CD14-positive monocyte (primary cell): ENCODE results near the gene IMMP2L. TPM values are rescaled to one million over a fixed set of nuclear protein-coding genes. Genes with fewer than 3 reads are reported as not detected.

Experiments
- DNase-seq, 3 donors: peaks; one replicate each; pipeline ENCODE4 v3.0.0-alpha.2; 2011 to 2022
- H2AFZ ChIP-seq: 2 replicates; pipeline ENCODE4 v1.6.0; 2012; ENCODE audit warnings: mild to moderate bottlenecking, low read depth, low read length, inconsistent platforms; ENCODE audit not compliant: insufficient read depth, poor library complexity, severe bottlenecking
- H3K27ac ChIP-seq, 2 donors: 1 replicate in 1 of 2; 2 replicates in 1 of 2; pipeline ENCODE4 v1.5.1; 2012 to 2013; ENCODE audit warnings: low read length in 2 of 2, control low read depth in 1 of 2, inconsistent platforms in 1 of 2, low read depth in 1 of 2, mild to moderate bottlenecking in 1 of 2
- H3K27me3 ChIP-seq, 2 donors: one replicate each; pipeline versions ENCODE4 v1.6.0 to v1.6.1; 2011 to 2013; ENCODE audit warnings: low read length in 2 of 2; ENCODE audit not compliant: control insufficient read depth in 2 of 2, insufficient read depth in 2 of 2
- H3K36me3 ChIP-seq, 2 donors: replicated peaks in 1 of 2; 1 replicate in 1 of 2; 2 replicates in 1 of 2; pipeline versions ENCODE4 v1.5.1 to v1.6.1; 2012 to 2013; ENCODE audit warnings: low read length in 2 of 2, control low read depth in 1 of 2, inconsistent platforms in 1 of 2, mild to moderate bottlenecking in 1 of 2; ENCODE audit not compliant: insufficient read depth in 2 of 2, control insufficient read depth in 1 of 2
- H3K4me1 ChIP-seq, 2 donors: 1 replicate in 1 of 2; 2 replicates in 1 of 2; pipeline versions ENCODE4 v1.5.1 to v1.6.1; 2012 to 2013; ENCODE audit warnings: low read length in 2 of 2, control low read depth in 1 of 2, inconsistent platforms in 1 of 2, mild to moderate bottlenecking in 1 of 2, moderate library complexity in 1 of 2; ENCODE audit not compliant: insufficient read depth in 2 of 2, control insufficient read depth in 1 of 2
- H3K4me2 ChIP-seq: replicated peaks from 2 replicates; pipeline ENCODE3; 2012; ENCODE audit warnings: low read length, moderate library complexity, mild to moderate bottlenecking; ENCODE audit not compliant: poor library complexity, severe bottlenecking; ENCODE audit errors: extremely low read depth
- H3K4me3 ChIP-seq, 3 experiments: fragments of 200-600 bp in 1 of 3; sonication (generic) in 1 of 3; replicated peaks in 1 of 3; 1 replicate in 2 of 3; 2 replicates in 1 of 3; pipeline ENCODE4 v1.5.1; 2011 to 2013; ENCODE audit warnings: low read length in 3 of 3, mild to moderate bottlenecking in 3 of 3, control low read depth in 2 of 3, low read depth in 2 of 3, inconsistent platforms in 1 of 3, moderate library complexity in 1 of 3
- H3K79me2 ChIP-seq: 2 replicates; pipeline ENCODE4 v1.6.0; 2012; ENCODE audit warnings: mild to moderate bottlenecking, control low read depth, inconsistent platforms, low read length, moderate library complexity; ENCODE audit not compliant: insufficient read depth
- H3K9ac ChIP-seq: 2 replicates; pipeline ENCODE4 v1.6.0; 2017; ENCODE audit warnings: low read length, mild to moderate bottlenecking; ENCODE audit not compliant: insufficient read depth, poor library complexity, severe bottlenecking
- H3K9me3 ChIP-seq, 2 donors: replicated peaks in 1 of 2; 1 replicate in 1 of 2; 2 replicates in 1 of 2; pipeline versions ENCODE4 v1.5.1 to v1.6.1; 2012 to 2013; ENCODE audit warnings: low read length in 2 of 2, control low read depth in 1 of 2; ENCODE audit not compliant: control insufficient read depth in 1 of 2, insufficient read depth in 1 of 2
- H4K20me1 ChIP-seq: 2 replicates; pipeline ENCODE4 v1.6.0; 2012; ENCODE audit warnings: mild to moderate bottlenecking, low read length, control low read depth, moderate library complexity; ENCODE audit not compliant: insufficient read depth
- H3K27ac Mint-ChIP-seq, 7 donors: one replicate each; pipeline ENCODE4 v1.8.0; 2020; ENCODE audit warnings: mild to moderate bottlenecking in 7 of 7, mixed read lengths in 7 of 7, moderate library complexity in 6 of 7, inconsistent platforms in 2 of 7
- H3K27me3 Mint-ChIP-seq, 3 donors: one replicate each; pipeline ENCODE4 v1.8.0; 2021 to 2022; ENCODE audit warnings: low read depth in 3 of 3, mild to moderate bottlenecking in 3 of 3, mixed read lengths in 3 of 3, moderate library complexity in 3 of 3, inconsistent platforms in 1 of 3
- H3K36me3 Mint-ChIP-seq, 2 donors: one replicate each; pipeline ENCODE4 v1.8.0; 2020; ENCODE audit warnings: mixed read lengths in 2 of 2, inconsistent platforms in 1 of 2, mild to moderate bottlenecking in 1 of 2
- H3K4me1 Mint-ChIP-seq: one replicate; pipeline ENCODE4 v1.8.0; 2020; ENCODE audit warnings: mild to moderate bottlenecking, mixed read lengths
- H3K4me3 Mint-ChIP-seq, 2 donors: one replicate each; pipeline ENCODE4 v1.8.0; 2020; ENCODE audit warnings: mild to moderate bottlenecking in 2 of 2, mixed read lengths in 2 of 2, moderate library complexity in 1 of 2
- H3K9me3 Mint-ChIP-seq, 7 donors: one replicate each; pipeline ENCODE4 v1.8.0; 2020 to 2022; ENCODE audit warnings: mixed read lengths in 7 of 7, mild to moderate bottlenecking in 6 of 7, moderate library complexity in 6 of 7, inconsistent platforms in 2 of 7
- WGBS: methylation state at CpG from one replicate; pipeline ENCODE4 v1.1.5; 2013; ENCODE audit warnings: missing lambda C conversion rate; ENCODE audit not compliant: insufficient coverage; 5-methylcytosine and 5-hydroxymethylcytosine counted together
- intact Hi-C, 2 donors: fragments of 100-400 bp; cut with micrococcal nuclease; formaldehyde crosslinking; loops; one replicate each; pipeline versions ENCODE4 v1.15.0 to v1.15.1; 2023
- polyA plus RNA-seq, 3 donors: library from polyadenylated mRNA; depleted of rRNA in 1 of 3; unstranded in 2 of 3; stranded (reverse) in 1 of 3; fragments of 300-500 nt in 2 of 3; fragments of >200 nt in 1 of 3; fragmentation: Illumina TruSeq in 2 of 3; gene quantifications; 1 replicate in 2 of 3; 2 replicates in 1 of 3; pipeline ENCODE4 v1.2.3, GENCODE V29; 2012 to 2021
- TF ChIP-seq, protein P1 (sequence below): fragments of 200-600 bp; IDR thresholded peaks from one replicate; pipeline ENCODE4 v1.8.0; 2022; ENCODE audit warnings: antibody characterized with exemption, mild to moderate bottlenecking

The IMMP2L gene
- polyA plus RNA-seq, 3 donors, result 1.9 to 6.4 (median 6.2) TPM

DNA sequence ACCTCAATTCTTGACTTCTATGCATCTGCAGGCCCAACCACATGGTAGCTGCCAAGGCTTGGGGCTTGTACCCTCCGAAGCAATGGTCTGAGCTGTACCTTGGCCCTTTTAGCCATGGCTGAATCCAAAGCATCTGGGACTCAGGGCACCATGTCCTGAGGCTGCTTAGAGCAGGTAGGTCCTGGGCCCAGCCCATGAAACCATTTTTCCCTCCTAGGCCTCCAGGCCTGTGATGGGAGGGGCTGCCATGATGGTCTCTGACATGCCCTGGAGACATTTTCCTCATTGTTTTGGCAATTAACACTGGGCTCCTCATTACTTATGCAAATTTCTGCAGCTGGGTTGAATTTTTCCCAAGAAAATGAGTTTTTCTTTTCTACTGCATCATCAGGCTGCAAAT, 889.1 kb downstream of the IMMP2L start:
- 80% methylated on average over 1 of the region's 1 CpG for WGBS

DNA sequence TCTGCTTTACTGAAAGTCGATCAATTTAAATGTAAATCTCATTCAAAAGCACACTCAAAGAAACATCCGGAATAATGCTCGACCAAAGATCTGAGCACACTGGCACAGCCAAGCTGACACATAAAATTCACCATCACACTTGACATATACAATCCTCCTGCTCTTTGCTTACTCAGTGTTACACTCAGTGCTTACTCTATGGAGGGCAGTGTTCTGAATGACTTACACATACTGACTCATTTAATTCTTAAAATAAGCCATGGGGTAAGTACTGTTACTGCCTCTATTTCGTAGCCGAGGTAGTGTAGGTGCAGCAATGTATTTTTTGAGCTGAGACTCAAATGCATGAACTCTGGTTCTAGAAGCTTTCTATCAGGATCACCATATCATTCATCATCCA, 892.9 kb downstream of the IMMP2L start:
- Histone ChIP-seq H3K27ac (no peak overlapping the region), H3K4me3 (no peak overlapping the region), H4K20me1 (no peaks in the 10 kb centered on the region), H3K79me2 (no peaks in the 10 kb centered on the region), H2AFZ (no peak overlapping the region), H3K4me1 (no peaks in the 10 kb centered on the region), H3K27me3 (no peaks in the 10 kb centered on the region), H3K36me3 (no peaks in the 10 kb centered on the region), H3K9ac (no peak overlapping the region), H3K4me2 (no peak overlapping the region), H3K9me3 (peaks cover 30 to 38% of the 10 kb centered on the region in 2 donors)
- H3K36me3 Mint-ChIP-seq, result no peaks in the 10 kb centered on the region
- 100% methylated on average over 3 of the region's 5 CpGs for WGBS
- no peak overlapping the region for H3K27ac Mint-ChIP-seq
- no peaks in the 10 kb centered on the region for H3K4me1 Mint-ChIP-seq
- H3K4me3 Mint-ChIP-seq, result no peak overlapping the region
- intact Hi-C loops, result no loop called here
- TF ChIP-seq, protein P1, sequence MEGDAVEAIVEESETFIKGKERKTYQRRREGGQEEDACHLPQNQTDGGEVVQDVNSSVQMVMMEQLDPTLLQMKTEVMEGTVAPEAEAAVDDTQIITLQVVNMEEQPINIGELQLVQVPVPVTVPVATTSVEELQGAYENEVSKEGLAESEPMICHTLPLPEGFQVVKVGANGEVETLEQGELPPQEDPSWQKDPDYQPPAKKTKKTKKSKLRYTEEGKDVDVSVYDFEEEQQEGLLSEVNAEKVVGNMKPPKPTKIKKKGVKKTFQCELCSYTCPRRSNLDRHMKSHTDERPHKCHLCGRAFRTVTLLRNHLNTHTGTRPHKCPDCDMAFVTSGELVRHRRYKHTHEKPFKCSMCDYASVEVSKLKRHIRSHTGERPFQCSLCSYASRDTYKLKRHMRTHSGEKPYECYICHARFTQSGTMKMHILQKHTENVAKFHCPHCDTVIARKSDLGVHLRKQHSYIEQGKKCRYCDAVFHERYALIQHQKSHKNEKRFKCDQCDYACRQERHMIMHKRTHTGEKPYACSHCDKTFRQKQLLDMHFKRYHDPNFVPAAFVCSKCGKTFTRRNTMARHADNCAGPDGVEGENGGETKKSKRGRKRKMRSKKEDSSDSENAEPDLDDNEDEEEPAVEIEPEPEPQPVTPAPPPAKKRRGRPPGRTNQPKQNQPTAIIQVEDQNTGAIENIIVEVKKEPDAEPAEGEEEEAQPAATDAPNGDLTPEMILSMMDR, result no peak
- H3K27me3 Mint-ChIP-seq, result peaks cover 0 to 3% (median 0%) of the 10 kb centered on the region in 3 donors
- no peak for DNase-seq
- H3K9me3 Mint-ChIP-seq, result peaks cover 11 to 37% (median 24%) of the 10 kb centered on the region in 7 donors

More for the DNA sequence above, 889.1 kb downstream of the IMMP2L start:
- intact Hi-C loops, result no loop called here
- Mint-ChIP-seq H3K4me3 (no peak overlapping the region), H3K4me1 (no peaks in the 10 kb centered on the region), H3K36me3 (no peaks in the 10 kb centered on the region), H3K27ac (no peak overlapping the region), H3K27me3 (no peaks in the 10 kb centered on the region), H3K9me3 (peaks cover 14 to 31% (median 20%) of the 10 kb centered on the region in 7 donors)
- Histone ChIP-seq H2AFZ (no peak overlapping the region), H3K4me1 (no peaks in the 10 kb centered on the region), H3K27ac (no peak overlapping the region), H3K9me3 (peaks cover 21 to 30% of the 10 kb centered on the region in 2 donors), H3K27me3 (no peaks in the 10 kb centered on the region), H3K4me2 (no peak overlapping the region), H3K79me2 (no peaks in the 10 kb centered on the region), H3K9ac (no peak overlapping the region), H4K20me1 (no peaks in the 10 kb centered on the region), H3K4me3 (no peak overlapping the region), H3K36me3 (no peaks in the 10 kb centered on the region)
- DNase-seq, result no peak
- TF ChIP-seq, protein P1, result no peak
